ENCODE data around the gene PRPH. TPM values are rescaled to one million over a fixed set of nuclear protein-coding genes. Genes with fewer than 3 reads are reported as not detected.
A peak's percentile ranks its signal among the peaks of the same experiment; 100 is the strongest.
"Not testable (repeated sequence)": the region's sequence is repeated elsewhere in the genome, so short reads cannot be mapped to it uniquely, and the experiment has no call there.

Gene PRPH
- total RNA-seq, 1 experiment from 2014 or later: 0.21 TPM

GRCh38 chr12:49276304-49277290 lies 18.4 kb upstream of the PRPH start:
- no peak for DNase-seq (ENCODE audit: low read depth)

GRCh38 chr12:49277466-49277865 lies 17.5 kb upstream of the PRPH start:
- DNase-seq (ENCODE audit: low read depth): no peak

GRCh38 chr12:49279706-49280159 lies 15.2 kb upstream of the PRPH start:
- DNase-seq (ENCODE audit: low read depth): no peak

GRCh38 chr12:49280545-49280944 lies 14.4 kb upstream of the PRPH start:
- not testable (repeated sequence) for DNase-seq (ENCODE audit: low read depth)

GRCh38 chr12:49282302-49282701 lies 12.6 kb upstream of the PRPH start:
- no peak for DNase-seq (ENCODE audit: low read depth)

GRCh38 chr12:49282740-49283375 lies 12.1 kb upstream of the PRPH start:
- not testable (repeated sequence) for DNase-seq (ENCODE audit: low read depth)

- DNase-seq (ENCODE audit: low read depth): no peak
Measured at GRCh38 chr12:49283541-49284429, 11.2 kb upstream of the PRPH start.

GRCh38 chr12:49284672-49285071 lies 10.3 kb upstream of the PRPH start:
- DNase-seq (ENCODE audit: low read depth): no peak

- no peak for DNase-seq (ENCODE audit: low read depth)
Measured at GRCh38 chr12:49287876-49288275, 7.1 kb upstream of the PRPH start.

- peak; percentile 61 for DNase-seq (ENCODE audit: low read depth)
Measured at GRCh38 chr12:49288412-49288853, 6.5 kb upstream of the PRPH start.

- DNase-seq (ENCODE audit: low read depth): no peak
Measured at GRCh38 chr12:49288922-49289555, 5.9 kb upstream of the PRPH start.

GRCh38 chr12:49292729-49293055 lies 2.3 kb upstream of the PRPH start:
- DNase-seq (ENCODE audit: low read depth): no peak

- DNase-seq (ENCODE audit: low read depth): peak; percentile 42
Measured at GRCh38 chr12:49293056-49293956, 1.6 kb upstream of the PRPH start.

GRCh38 chr12:49294086-49294803 lies 702 bp upstream of the PRPH start:
- DNase-seq (ENCODE audit: low read depth): no peak

GRCh38 chr12:49294804-49295081 lies 204 bp upstream of the PRPH start:
- DNase-seq (ENCODE audit: low read depth): no peak

- no peak for DNase-seq (ENCODE audit: low read depth)
Measured at GRCh38 chr12:49296034-49296835, 1.3 kb downstream of the PRPH start.

- no peak for DNase-seq (ENCODE audit: low read depth)
Measured at GRCh38 chr12:49296836-49297694, 2.1 kb downstream of the PRPH start.

- no peak for DNase-seq (ENCODE audit: low read depth)
Measured at GRCh38 chr12:49297695-49298060, 2.7 kb downstream of the PRPH start.
